A549 (cell line): ENCODE measurements around the gene MED9. TPM values are rescaled to one million over a fixed set of nuclear protein-coding genes. Genes with fewer than 3 reads are reported as not detected.

Experiments used
- ATAC-seq, 2 experiments: fragments of 200-7000 bp in 1 of 2; fragments of >200 bp in 1 of 2; cut with Nextera tagmentation in 1 of 2; cut with Tn5 transposase in 1 of 2; 3 replicates each; pipeline versions ENCODE4 v1.8.0 to v1.9.1; 2018 to 2020; ENCODE audit warnings: mild to moderate bottlenecking in 1 of 2, moderate library complexity in 1 of 2
- CTCF ChIA-PET: fragments of 300-600 bp; sonication (Branson Sonifier 250); formaldehyde crosslinking; extraction: SDS; loops from one replicate; lab custom pipeline; 2021; ENCODE audit warnings: antibody characterized with exemption, inconsistent platforms; lab: Yijun Ruan, JAX
- POLR2A ChIA-PET: fragments of 350-600 bp; formaldehyde crosslinking; extraction: SDS; loops from one replicate; lab custom pipeline; 2021; ENCODE audit warnings: antibody characterized with exemption, inconsistent platforms; lab: Yijun Ruan, JAX
- DNase-seq, 2 experiments: peaks; one replicate each; pipeline versions ENCODE4 v3.0.0 to v3.0.0-alpha.2; 2011 to 2016; ENCODE audit warnings: low read depth in 1 of 2, low spot score in 1 of 2
- FAIRE-seq: peaks from 2 replicates; lab custom pipeline; 2011; peaks lifted over from hg19 to GRCh38; lab: Jason Lieb, UNC
- H3K27ac ChIP-seq, 2 experiments: fragments of >200 bp; sonication (Bioruptor Twin); formaldehyde crosslinking; 3 replicates each; pipeline ENCODE4 v1.5.1; 2016 to 2017
- H3K4me1 ChIP-seq: fragments of >200 bp; sonication (Bioruptor Twin); formaldehyde crosslinking; 3 replicates; pipeline ENCODE4 v1.6.1; 2016
- H3K4me2 ChIP-seq: fragments of >200 bp; sonication (Bioruptor Twin); formaldehyde crosslinking; 3 replicates; pipeline ENCODE4 v1.6.1; 2016
- H3K4me3 ChIP-seq: fragments of >200 bp; sonication (Bioruptor Twin); formaldehyde crosslinking; 3 replicates; pipeline ENCODE4 v1.5.1; 2016
- H3K9me3 ChIP-seq: fragments of >200 bp; sonication (Bioruptor Twin); formaldehyde crosslinking; 3 replicates; pipeline ENCODE4 v1.6.1; 2016
- BCL3 ChIP-seq: fragments of >200 bp; sonication (Bioruptor Twin); formaldehyde crosslinking; IDR thresholded peaks from 3 replicates; pipeline ENCODE4 v1.6.1; 2016
- CBX8 ChIP-seq: fragments of 200-600 bp; sonication (generic); IDR thresholded peaks from 2 replicates; pipeline ENCODE4 v1.6.1; 2016
- EHF ChIP-seq: fragments of 250-450 bp; sonication (Bioruptor Pico); IDR thresholded peaks from 2 replicates; pipeline ENCODE4 v1.5.0; 2020; ENCODE audit warnings: mild to moderate bottlenecking
- ELK1 ChIP-seq: fragments of 150-350 bp; IDR thresholded peaks from 2 replicates; pipeline ENCODE4 v1.6.1; 2014; ENCODE audit warnings: low read depth, mild to moderate bottlenecking, low read length
- ESRRA ChIP-seq: fragments of 150-350 bp; IDR thresholded peaks from 2 replicates; pipeline ENCODE4 v1.6.1; 2014; ENCODE audit warnings: mild to moderate bottlenecking, low read length, borderline replicate concordance
- FOSB ChIP-seq: fragments of 250-450 bp; sonication (Bioruptor Pico); IDR thresholded peaks from 2 replicates; pipeline ENCODE4 v1.5.0; 2020; ENCODE audit warnings: mild to moderate bottlenecking, moderate library complexity
- HOXA7 ChIP-seq: fragments of 250-450 bp; sonication (Bioruptor Pico); IDR thresholded peaks from 2 replicates; pipeline ENCODE4 v1.5.0; 2020; ENCODE audit warnings: mild to moderate bottlenecking, moderate library complexity
- JUN ChIP-seq, 2 experiments: fragments of >200 bp; sonication (Bioruptor Twin); formaldehyde crosslinking; IDR thresholded peaks; 2 replicates in 1 of 2; 3 replicates in 1 of 2; pipeline ENCODE4 v1.6.1; 2016 to 2017
- KDM5A ChIP-seq: fragments of 200-600 bp; sonication (generic); IDR thresholded peaks from 2 replicates; pipeline ENCODE4 v1.6.1; 2016; ENCODE audit warnings: antibody characterized with exemption, mild to moderate bottlenecking
- MAZ ChIP-seq: fragments of 150-350 bp; IDR thresholded peaks from 2 replicates; pipeline ENCODE4 v1.6.1; 2014; ENCODE audit warnings: antibody characterized with exemption, low read depth, low read length, borderline replicate concordance
- NFE2L2 ChIP-seq: fragments of 150-350 bp; conservative IDR thresholded peaks from 2 replicates; pipeline ENCODE4 v1.6.1; 2014; ENCODE audit warnings: low read length
- POLR2A ChIP-seq: IDR thresholded peaks from 2 replicates; pipeline ENCODE4 v1.6.1; 2012; ENCODE audit warnings: mild to moderate bottlenecking, low read length
- POLR2AphosphoS2 ChIP-seq: conservative IDR thresholded peaks from 2 replicates; pipeline ENCODE4 v1.6.1; 2012; ENCODE audit warnings: low read length, improper control_type of control experiment, inconsistent platforms
- RNF2 ChIP-seq: fragments of 200-600 bp; sonication (generic); IDR thresholded peaks from 2 replicates; pipeline ENCODE4 v1.6.1; 2016; ENCODE audit warnings: low read depth, mild to moderate bottlenecking, antibody characterized with exemption, moderate library complexity, borderline replicate concordance
- SREBF2 ChIP-seq: fragments of 450-650 bp; IDR thresholded peaks from 2 replicates; pipeline ENCODE4 v1.6.1; 2014; ENCODE audit warnings: mild to moderate bottlenecking, moderate library complexity
- TFCP2L1 ChIP-seq: fragments of 250-450 bp; sonication (Bioruptor Pico); IDR thresholded peaks from 2 replicates; pipeline ENCODE4 v1.5.0; 2021; ENCODE audit warnings: mild to moderate bottlenecking
- TP53 ChIP-seq: fragments of 250-450 bp; sonication (Bioruptor Pico); IDR thresholded peaks from 2 replicates; pipeline ENCODE4 v1.5.0; 2021; ENCODE audit warnings: mild to moderate bottlenecking, moderate library complexity
- USF2 ChIP-seq: fragments of 450-650 bp; IDR thresholded peaks from 2 replicates; pipeline ENCODE4 v1.6.1; 2014; ENCODE audit warnings: antibody characterized with exemption
- ZC3H11A ChIP-seq: fragments of 450-650 bp; IDR thresholded peaks from 2 replicates; pipeline ENCODE4 v1.6.1; 2014; ENCODE audit warnings: antibody characterized with exemption, mild to moderate bottlenecking
- ZFP36 ChIP-seq: fragments of 450-650 bp; IDR thresholded peaks from 2 replicates; pipeline ENCODE4 v1.6.1; 2014; ENCODE audit warnings: borderline replicate concordance; ENCODE audit not compliant: partially characterized antibody
- ZNF302 ChIP-seq: fragments of 250-450 bp; sonication (Bioruptor Pico); IDR thresholded peaks from 2 replicates; pipeline ENCODE4 v1.9.0; 2021; ENCODE audit warnings: inconsistent platforms, mild to moderate bottlenecking, moderate library complexity
- WGBS: methylation state at CpG from one replicate; pipeline ENCODE4 v1.1.6; 2017; ENCODE audit errors: missing lambda C conversion rate; 5-methylcytosine and 5-hydroxymethylcytosine counted together
- polyA plus RNA-seq, 4 experiments: library from polyadenylated mRNA; depleted of rRNA in 3 of 4; stranded (reverse); fragments of >200 nt; fragmentation: RNase III in 1 of 4; extraction: RNeasy Plus Mini Kit Qiagen cat#74134 plus additional on column Dnase treatment in 1 of 4; gene quantifications; 2 replicates in 3 of 4; 3 replicates in 1 of 4; pipeline ENCODE4 v1.2.3, GENCODE V29; 2011 to 2017

The MED9 gene
- polyA plus RNA-seq, 2 of the 4 experiments (the other 2 are of a cell fraction) = 15.2 to 17.4 TPM

- POLR2A ChIA-PET = no interaction called here
- WGBS = 64% methylated on average over 19 of the region's 19 CpGs
- TF ChIP-seq FOSB (no peak), CBX8 (no peak), SREBF2 (no peak)
- CTCF ChIA-PET = interaction anchor here (0.8 to 1.6 kb wide), 6 partner anchors 16 to 186 kb away, joined by 3 to 7 read pairs (median 4); no protein-coding TSS in a partner anchor
- Histone ChIP-seq H3K4me1 (no peaks in the 10 kb centered on the region), H3K4me2 (no peak overlapping the region), H3K27ac (no peak overlapping the region), H3K4me3 (no peak overlapping the region), H3K9me3 (no peaks in the 10 kb centered on the region)
- FAIRE-seq = no peak
- no peak for ATAC-seq
- DNase-seq = no peak
These were observed 20.5 kb upstream of the MED9 start for GRCh38 chr17:17456251-17456650.

GRCh38 chr17:17457680-17458079 is 19.1 kb upstream of the MED9 start:
- POLR2A ChIA-PET = no interaction called here

GRCh38 chr17:17460038-17460437 is 16.8 kb upstream of the MED9 start:
- FAIRE-seq = no peak
- POLR2A ChIA-PET = no interaction called here
- no peak for ATAC-seq
- DNase-seq = no peak
- Histone ChIP-seq H3K4me1 (no peaks in the 10 kb centered on the region), H3K9me3 (no peaks in the 10 kb centered on the region), H3K4me3 (no peak overlapping the region), H3K27ac (no peak overlapping the region), H3K4me2 (no peak overlapping the region)
- CTCF ChIA-PET = interaction anchor here (1.4 kb wide), 1 partner anchor 9 kb away, joined by 3 read pairs; no protein-coding TSS in a partner anchor
- WGBS = 85% methylated on average over 4 of the region's 4 CpGs
- TF ChIP-seq ZC3H11A (no peak), ESRRA (no peak), RNF2 (no peak), NFE2L2 (no peak), FOSB (no peak), POLR2AphosphoS2 (no peak), KDM5A (no peak), ZFP36 (no peak), MAZ (no peak)

More at GRCh38 chr17:17457680-17458079, 19.1 kb upstream of the MED9 start:
- ATAC-seq (no peak), FAIRE-seq (no peak), DNase-seq (no peak)
- no peak overlapping the region for H3K4me3 ChIP-seq
- H3K27ac ChIP-seq = no peak overlapping the region
- TF ChIP-seq POLR2A (no peak), ZNF302 (CRISPR knock-in tag) (no peak), EHF (CRISPR knock-in tag) (no peak), TP53 (CRISPR knock-in tag) (no peak), ELK1 (no peak), FOSB (no peak), SREBF2 (no peak), USF2 (no peak), HOXA7 (CRISPR knock-in tag) (no peak), TFCP2L1 (no peak), BCL3 (no peak), JUN (IDR thresholded peaks at IDR 0.05) (no peak)
- H3K4me2 ChIP-seq = no peak overlapping the region
- CTCF ChIA-PET = interaction anchor here (0.6 to 1.1 kb wide), 4 partner anchors 8 to 185 kb away, joined by 3 to 4 read pairs (median 4); no protein-coding TSS in a partner anchor
- no peaks in the 10 kb centered on the region for H3K9me3 ChIP-seq
- 83% methylated on average over 2 of the region's 2 CpGs for WGBS
- no peaks in the 10 kb centered on the region for H3K4me1 ChIP-seq
